Activated CD4-positive, alpha-beta T cell treated with anti-CD3 and anti-CD28 coated beads, Interleukin-2, amount 10 ng/mL, durations not matched to agents 7 days and 5 days (primary cell): Measurements from ENCODE around the gene OR11H12. TPM values are rescaled to one million over a fixed set of nuclear protein-coding genes. Genes with fewer than 3 reads are reported as not detected.
"Not testable (repeated sequence)": the region's sequence is repeated elsewhere in the genome, so short reads cannot be mapped to it uniquely, and the experiment has no call there.

Source experiments
- CTCF ChIA-PET: fragments of 350-600 bp; sonication (Branson Sonifier 250); formaldehyde crosslinking; loops from one replicate; lab custom pipeline; 2021; ENCODE audit warnings: antibody characterized with exemption; lab: Charles Lee
- POLR2A ChIA-PET: fragments of 350-600 bp; sonication (Branson Sonifier 250); formaldehyde crosslinking; loops from one replicate; lab custom pipeline; 2021; ENCODE audit warnings: antibody characterized with exemption; lab: Charles Lee
- DNase-seq: peaks from one replicate; pipeline ENCODE4 v3.0.0-alpha.2; 2020
- H3K27ac Mint-ChIP-seq: one replicate; pipeline ENCODE4 v1.8.0; 2021; ENCODE audit warnings: mild to moderate bottlenecking, moderate library complexity, mixed read lengths
- H3K27me3 Mint-ChIP-seq: one replicate; pipeline ENCODE4 v1.8.0; 2021; ENCODE audit warnings: mixed read lengths
- H3K36me3 Mint-ChIP-seq: one replicate; pipeline ENCODE4 v1.8.0; 2021; ENCODE audit warnings: low read depth, mixed read lengths
- H3K4me1 Mint-ChIP-seq: one replicate; pipeline ENCODE4 v1.8.0; 2021; ENCODE audit warnings: mixed read lengths
- H3K4me3 Mint-ChIP-seq: one replicate; pipeline ENCODE4 v1.8.0; 2021; ENCODE audit warnings: mild to moderate bottlenecking, moderate library complexity, mixed read lengths
- H3K9me3 Mint-ChIP-seq: one replicate; pipeline ENCODE4 v1.8.0; 2021; ENCODE audit warnings: mixed read lengths
- total RNA-seq, 2 experiments: library from RNA; stranded (reverse); gene quantifications; one replicate each; pipeline ENCODE4 v1.2.3, GENCODE V29; 2021

OR11H12 gene, protein sequence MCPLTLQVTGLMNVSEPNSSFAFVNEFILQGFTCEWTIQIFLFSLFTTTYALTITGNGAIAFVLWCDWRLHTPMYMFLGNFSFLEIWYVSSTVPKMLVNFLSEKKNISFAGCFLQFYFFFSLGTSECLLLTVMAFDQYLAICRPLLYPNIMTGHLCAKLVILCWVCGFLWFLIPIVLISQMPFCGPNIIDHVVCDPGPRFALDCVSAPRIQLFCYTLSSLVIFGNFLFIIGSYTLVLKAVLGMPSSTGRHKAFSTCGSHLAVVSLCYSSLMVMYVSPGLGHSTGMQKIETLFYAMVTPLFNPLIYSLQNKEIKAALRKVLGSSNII
- total RNA-seq: not detected

DNA sequence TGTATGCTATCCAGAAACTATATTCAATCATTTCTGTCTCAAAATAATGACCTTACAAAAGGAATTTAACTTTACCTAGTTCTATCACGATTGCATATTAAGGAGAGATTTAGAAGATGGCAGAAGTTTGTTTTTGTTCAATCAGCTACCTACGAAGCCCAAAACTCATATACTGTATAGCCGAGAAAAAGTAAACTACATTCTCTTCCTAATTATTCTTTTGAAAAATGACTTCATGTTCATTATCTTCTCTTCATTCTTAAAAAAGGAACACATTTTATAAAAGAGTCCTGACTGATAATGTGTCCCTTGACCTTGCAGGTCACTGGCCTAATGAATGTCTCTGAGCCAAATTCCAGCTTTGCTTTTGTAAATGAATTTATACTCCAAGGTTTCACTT lies at the start of gene OR11H12:
Gene OR11H12, plus strand, starts transcription at position 301 of the 400 bp plus-strand sequence. Its CDS starts 0 bp downstream, at position 301.
- H3K27ac Mint-ChIP-seq, POLR2A ChIA-PET, CTCF ChIA-PET, H3K27me3 Mint-ChIP-seq, H3K36me3 Mint-ChIP-seq, H3K9me3 Mint-ChIP-seq, H3K4me3 Mint-ChIP-seq, DNase-seq, H3K4me1 Mint-ChIP-seq: not testable (repeated sequence)

DNA sequence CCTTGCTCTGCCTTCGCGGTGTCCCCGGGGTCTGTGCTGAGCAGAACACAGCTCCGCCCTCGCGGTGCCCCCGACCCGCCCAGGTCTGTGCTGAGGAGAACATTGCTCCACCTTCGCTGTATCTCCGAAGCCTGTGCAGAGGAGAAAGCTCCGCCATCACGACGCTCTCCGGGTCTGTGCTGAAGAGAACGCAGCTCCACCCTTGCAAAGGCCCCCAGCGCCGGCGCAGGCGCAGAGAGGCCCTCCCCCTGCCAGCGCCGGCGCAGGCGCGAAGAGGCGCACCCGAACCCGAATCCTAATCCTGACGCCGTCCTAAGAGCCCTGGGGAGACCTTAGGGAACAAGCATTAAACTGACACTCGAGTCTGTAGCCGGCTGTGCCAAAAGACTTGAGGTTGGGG lies 18.0 kb upstream of the OR11H12 start:
- H3K9me3 Mint-ChIP-seq, CTCF ChIA-PET, H3K4me3 Mint-ChIP-seq, H3K4me1 Mint-ChIP-seq, H3K27me3 Mint-ChIP-seq, DNase-seq, H3K27ac Mint-ChIP-seq, H3K36me3 Mint-ChIP-seq, POLR2A ChIA-PET: not testable (repeated sequence)

DNA sequence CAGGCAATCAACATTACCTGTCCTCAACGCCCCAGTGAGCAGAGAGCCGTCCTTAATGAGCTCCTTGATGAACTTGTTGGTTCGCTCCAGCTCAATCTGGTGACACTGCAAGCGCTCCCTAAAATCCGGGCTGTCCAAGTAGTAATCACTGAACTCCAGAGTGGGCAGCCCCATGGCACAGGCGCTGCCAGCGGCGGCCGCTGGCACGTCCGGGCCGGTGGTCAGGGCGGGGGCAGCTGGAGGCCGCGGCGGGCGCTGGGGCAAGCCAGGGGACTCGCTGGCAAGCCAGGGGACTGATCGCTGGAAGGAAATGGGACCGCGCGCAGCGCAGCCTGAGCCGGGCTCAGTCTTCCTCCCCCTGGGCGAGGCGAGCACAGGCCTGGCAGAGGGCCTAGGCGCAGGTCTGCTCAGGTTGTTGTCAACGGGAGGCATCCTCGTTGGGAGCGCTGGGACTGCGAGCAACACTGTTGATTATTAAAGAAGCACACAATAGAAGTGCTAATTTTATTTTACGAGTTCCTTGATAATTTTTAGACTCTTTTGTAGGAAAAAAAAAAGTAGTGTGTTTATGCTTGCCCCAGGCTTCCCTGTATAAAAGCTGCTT lies 25.8 kb downstream of the OR11H12 start:
- H3K36me3 Mint-ChIP-seq, H3K4me1 Mint-ChIP-seq, H3K9me3 Mint-ChIP-seq, DNase-seq, H3K27me3 Mint-ChIP-seq, H3K4me3 Mint-ChIP-seq, POLR2A ChIA-PET, CTCF ChIA-PET, H3K27ac Mint-ChIP-seq: not testable (repeated sequence)

DNA sequence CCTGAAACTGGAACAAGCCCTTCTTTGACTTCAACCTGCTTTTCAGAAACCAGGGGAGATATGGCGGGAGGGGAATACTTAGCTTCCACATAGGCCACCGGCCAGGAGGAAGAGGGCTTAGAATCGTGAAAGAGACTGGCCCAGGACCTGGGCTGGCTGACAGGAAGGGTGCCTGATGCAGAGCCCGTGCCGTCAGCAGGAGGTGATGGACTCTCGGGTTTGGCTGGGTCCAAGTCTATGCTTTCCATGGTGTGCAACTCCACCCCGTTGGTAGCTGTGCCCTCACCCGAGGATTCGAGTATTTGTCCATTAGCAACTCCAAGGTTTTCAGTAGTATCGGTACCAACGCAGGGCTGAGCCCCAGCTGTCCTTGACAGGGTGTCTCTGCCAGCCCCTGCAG lies 35.1 kb downstream of the OR11H12 start:
- H3K9me3 Mint-ChIP-seq, H3K4me1 Mint-ChIP-seq, H3K27ac Mint-ChIP-seq: not testable (repeated sequence)

DNA sequence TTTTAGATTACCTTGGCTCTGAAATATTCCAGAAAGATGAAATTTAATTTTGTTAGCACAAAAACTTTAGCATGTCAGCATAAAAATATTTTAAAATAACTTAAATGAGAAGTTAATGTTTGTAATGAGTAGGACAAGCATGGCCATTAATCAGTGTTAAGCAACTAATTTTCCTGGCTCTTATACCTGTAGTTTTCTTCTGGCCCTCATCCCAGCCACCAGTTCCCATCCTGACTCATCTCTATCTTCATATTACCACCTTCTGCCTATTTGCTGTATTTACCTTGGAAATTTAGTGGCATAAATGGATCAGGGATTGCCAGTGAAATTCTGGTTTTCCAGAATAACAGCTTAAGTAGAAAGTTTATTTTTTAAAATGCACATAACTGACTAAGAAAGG lies 37.1 kb downstream of the OR11H12 start:
- DNase-seq, H3K27me3 Mint-ChIP-seq, H3K27ac Mint-ChIP-seq, CTCF ChIA-PET, H3K36me3 Mint-ChIP-seq, H3K4me3 Mint-ChIP-seq, POLR2A ChIA-PET, H3K9me3 Mint-ChIP-seq, H3K4me1 Mint-ChIP-seq: not testable (repeated sequence)

More for the DNA sequence above, 35.1 kb downstream of the OR11H12 start:
- CTCF ChIA-PET, H3K36me3 Mint-ChIP-seq, DNase-seq, H3K4me3 Mint-ChIP-seq, H3K27me3 Mint-ChIP-seq, POLR2A ChIA-PET: not testable (repeated sequence)

DNA sequence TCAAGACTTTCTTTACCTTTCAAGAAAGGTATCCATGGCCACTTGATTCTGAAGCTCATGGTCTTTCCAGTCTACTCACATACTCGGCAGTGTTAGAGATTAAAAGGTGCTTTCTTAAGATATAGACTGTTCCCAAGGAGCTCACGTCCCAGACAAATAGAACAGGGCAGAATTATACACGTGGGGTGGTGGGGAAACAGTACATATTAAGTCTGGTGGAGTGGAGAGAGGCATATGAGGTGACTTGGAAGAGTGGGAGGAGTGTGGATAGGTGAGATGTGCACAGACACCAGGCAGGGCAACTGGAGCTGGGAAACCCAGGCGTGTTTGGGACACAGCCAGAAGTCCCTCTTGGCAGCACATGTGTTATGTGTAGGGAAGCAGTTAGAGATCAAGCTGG lies 37.9 kb downstream of the OR11H12 start:
- H3K27ac Mint-ChIP-seq, H3K27me3 Mint-ChIP-seq, H3K4me1 Mint-ChIP-seq, CTCF ChIA-PET, H3K36me3 Mint-ChIP-seq, H3K9me3 Mint-ChIP-seq, H3K4me3 Mint-ChIP-seq, POLR2A ChIA-PET, DNase-seq: not testable (repeated sequence)

DNA sequence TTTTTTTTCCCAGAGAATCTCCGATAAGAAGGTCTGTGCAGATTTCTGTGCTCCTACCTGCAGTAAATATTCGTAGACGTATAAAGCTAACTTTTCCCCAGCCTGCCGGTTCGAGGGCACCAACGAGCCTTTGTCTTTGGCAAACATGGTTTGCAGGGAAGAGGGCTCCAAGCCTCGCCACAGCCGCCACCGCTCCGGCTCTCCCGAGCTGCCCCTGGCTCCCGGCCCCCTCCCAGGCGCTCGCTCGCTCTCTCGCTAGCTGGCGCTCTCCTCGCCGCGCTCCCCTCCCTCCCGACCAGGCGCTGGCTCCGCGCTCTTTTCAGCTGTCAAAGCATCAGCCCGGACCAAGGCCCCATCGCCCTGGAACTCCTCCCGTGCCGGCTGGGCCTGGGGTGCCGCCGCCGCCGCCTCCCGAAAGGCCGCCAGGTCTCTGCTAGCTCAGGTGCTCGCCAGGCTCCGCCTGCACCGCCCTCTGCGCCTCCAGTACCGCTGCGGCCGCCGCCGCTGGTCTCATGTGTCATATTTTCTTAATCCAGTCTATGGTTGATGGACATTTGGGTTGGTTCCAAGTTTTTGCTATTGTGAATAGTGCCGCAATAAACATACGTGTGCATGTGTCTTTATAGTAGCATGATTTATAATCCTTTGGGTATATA lies 45.3 kb downstream of the OR11H12 start:
- H3K9me3 Mint-ChIP-seq, H3K4me3 Mint-ChIP-seq, DNase-seq, POLR2A ChIA-PET, H3K36me3 Mint-ChIP-seq, H3K27me3 Mint-ChIP-seq, H3K4me1 Mint-ChIP-seq, CTCF ChIA-PET, H3K27ac Mint-ChIP-seq: not testable (repeated sequence)
